ENCODE data around the gene ABCG2. TPM values are rescaled to one million over a fixed set of nuclear protein-coding genes. Genes with fewer than 3 reads are reported as not detected.

ABCG2 gene
- total RNA-seq, 1 donor = 1.1 TPM

DNA sequence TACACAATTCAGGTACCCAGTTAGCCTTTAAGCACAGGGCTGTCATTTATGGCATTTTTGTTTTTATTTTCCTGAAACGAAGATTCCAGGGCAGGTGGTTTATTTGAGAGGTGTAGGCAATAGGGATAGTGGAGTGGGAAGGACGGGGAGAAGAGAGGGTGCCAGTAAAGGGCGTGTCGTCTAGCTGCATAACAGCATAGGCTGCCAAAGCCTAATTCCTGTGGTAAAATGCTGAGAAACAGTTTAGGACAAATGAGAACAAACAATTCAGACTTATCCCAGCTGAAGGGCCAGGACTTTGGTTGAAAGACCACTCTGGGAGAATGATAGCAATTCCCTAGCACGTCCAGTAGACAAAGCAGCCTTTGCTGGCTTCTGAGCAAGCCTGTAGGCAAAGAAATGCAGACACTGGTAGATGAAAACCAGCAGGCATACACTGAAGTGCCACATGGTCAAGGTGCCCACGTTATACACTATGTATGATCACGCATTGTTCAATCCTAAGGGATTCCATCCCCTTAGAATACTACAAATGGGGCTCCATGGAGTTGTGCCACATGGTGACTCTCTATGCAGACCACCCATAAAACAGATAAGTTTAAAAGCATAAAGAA, 80.4 kb downstream of the ABCG2 start:
- DNase-seq (ENCODE audit: low read depth in 2 of 3, low spot score in 2 of 3) = no peak

DNA sequence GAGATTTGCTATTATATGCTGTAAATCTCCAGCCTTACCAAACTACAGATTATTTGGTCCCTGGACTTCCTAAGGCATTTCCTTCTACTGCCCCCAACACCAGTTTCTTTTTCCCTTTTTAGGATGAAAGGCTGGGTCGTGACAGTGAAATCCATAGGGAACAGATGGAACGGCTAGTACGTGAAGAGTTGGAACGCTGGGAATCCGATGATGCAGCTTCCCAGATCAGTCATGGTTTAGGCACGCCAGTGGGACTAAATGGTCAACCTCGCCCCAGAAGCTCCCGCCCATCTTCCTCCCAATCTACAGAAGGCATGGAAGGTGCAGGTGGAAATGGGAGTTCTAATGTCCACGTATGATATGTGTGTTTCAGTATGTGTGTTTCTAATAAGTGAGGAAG, 83.1 kb downstream of the ABCG2 start:
- DNase-seq (ENCODE audit: low read depth in 2 of 3, low spot score in 2 of 3) = no peak

DNA sequence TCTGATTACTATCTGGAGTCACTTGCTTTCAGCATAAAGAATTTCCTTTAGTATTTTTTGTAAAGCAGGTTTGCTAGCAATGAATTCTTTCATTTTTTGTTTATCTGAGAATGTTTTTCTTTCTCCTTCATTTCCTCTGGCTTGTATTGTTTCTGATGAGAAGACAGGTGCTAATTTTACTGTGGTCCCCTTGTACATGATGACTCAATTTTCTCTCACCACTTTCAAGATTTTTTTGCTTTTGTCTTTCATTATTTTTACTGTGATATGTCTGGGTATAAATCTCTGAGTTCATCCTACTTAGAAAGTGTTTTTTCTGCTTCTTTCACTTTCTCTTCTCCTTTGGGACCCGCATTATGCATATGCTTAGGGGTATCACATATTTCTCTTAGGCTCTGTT, 88.4 kb downstream of the ABCG2 start:
- no peak for DNase-seq (ENCODE audit: low read depth in 2 of 3, low spot score in 2 of 3)

DNA sequence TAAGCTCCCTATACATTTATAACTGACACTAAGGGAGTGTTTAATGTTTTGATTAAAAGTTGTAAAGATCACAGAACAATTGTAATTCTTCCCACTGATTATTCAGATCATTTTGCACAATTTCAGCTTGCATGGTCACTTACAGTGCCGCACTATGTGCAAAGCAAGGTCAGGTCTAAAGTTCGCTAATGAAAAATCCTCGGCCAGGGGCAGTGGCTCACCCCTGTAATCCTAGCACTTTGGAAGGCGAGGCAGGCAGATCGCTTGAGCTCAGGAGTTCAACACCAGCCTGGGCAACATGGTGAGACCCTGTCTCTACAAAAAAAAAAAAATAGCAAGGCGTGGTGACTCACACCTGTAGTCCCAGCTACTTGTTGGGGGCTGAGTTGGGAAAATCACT, 94.0 kb downstream of the ABCG2 start:
- DNase-seq (ENCODE audit: low read depth in 2 of 3, low spot score in 2 of 3) = no peak

DNA sequence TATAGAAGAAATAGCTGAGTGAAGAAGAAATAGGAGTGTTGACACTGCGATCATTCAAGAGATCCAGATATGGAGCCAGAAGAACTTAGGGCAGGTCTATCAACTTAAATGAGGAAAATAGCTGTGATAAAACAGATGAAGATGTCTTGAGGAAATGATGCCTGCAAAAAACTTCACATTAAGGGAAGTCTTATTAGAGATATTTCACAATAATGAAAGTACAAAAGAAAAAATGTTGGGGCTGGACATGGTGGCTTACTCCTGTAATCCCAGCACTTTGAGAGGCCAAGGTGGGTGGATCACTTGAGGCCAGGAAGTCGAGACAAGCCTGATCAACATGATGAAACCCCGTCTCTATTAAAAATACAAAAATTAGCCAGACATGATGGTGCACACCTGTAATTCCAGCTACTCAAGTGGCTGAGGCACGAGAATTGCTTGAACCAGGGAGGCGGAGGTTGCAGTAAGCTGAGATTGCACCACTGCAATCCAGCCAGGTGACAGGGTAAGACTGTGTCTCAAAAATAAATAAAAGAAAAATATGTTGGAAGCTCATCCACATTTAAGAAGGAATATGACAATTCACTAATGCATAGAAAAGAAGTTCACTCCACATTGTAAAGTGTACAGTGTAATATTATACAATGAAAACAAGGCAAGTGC, 94.7 kb downstream of the ABCG2 start:
- DNase-seq (ENCODE audit: low read depth in 2 of 3, low spot score in 2 of 3) = no peak

DNA sequence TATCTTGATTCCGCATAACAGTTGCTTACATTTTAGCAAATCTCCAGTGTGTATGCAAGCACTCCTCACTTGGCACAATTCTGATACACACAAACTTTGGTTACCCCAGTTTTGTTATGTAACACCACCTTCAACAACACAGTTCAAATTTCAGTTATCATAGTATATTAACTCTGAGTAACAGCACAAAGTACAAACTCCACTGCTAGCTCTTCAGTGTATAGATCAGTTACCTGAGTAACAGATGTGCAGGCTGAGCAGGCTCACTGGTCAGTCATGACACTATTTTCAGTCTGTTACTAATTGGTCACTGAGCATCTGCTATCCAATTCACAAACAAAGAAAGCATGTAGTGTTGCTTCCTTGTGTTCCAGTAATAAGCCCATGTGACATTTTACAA, 95.6 kb downstream of the ABCG2 start:
- no peak for DNase-seq (ENCODE audit: low read depth in 2 of 3, low spot score in 2 of 3)

DNA sequence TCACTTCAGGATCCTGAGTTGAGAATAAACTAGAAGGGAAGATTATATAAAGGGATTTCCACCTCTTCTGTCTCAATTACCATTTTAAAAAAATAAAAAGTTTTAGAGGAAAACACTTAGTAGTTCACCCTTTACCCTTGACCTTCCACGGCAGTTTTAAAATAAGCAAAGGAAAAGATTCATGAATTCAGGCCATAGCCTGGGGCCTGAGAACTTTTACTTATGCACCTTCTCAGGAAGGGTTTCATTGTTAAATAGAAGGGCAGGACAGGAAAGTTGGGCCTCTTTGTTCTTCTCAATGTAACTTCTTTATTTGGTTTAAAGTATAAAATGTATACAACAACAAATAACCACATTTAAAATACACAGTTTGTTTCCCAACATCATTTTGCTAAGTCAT, 96.1 kb downstream of the ABCG2 start:
- DNase-seq (ENCODE audit: low read depth in 2 of 3, low spot score in 2 of 3) = no peak

DNA sequence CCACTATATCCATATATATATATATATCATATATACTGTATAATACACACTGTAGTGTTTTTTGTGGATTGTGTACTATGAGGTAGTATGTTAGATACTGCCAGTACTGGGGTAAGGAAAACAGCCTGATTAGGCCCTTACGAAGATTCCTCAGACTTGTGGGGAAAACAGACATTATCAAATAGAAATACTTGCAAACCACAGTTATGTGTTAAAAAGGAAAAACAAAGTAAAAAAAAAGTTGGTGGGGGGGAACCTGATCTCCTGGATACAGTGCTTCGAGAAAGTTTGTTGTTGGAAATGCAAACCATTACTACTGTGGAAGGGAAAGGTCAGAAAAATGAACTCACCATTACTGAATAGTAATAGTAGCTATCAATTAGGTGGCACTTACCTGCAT, 98.0 kb downstream of the ABCG2 start:
- no peak for DNase-seq (ENCODE audit: low read depth in 2 of 3, low spot score in 2 of 3)

DNA sequence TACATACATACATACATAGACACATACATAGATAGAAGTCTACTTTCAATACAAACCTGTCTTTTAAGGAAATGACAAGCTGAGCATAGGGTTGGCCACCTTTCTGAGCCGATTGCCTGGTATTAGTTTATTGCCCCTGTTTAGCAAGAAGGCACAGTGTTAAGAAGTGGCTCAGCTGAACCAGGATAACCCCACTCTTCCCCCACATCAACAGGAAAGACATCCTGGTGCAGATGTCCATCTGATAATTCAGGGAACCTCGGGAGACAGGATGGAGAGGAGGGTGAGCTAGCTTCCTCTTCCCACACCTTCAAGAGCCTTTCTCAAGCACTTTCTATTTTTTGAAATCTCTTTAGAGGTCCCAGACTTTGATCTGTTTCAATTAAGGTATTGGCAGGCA, 98.7 kb downstream of the ABCG2 start:
- DNase-seq (ENCODE audit: low read depth in 2 of 3, low spot score in 2 of 3) = no peak

DNA sequence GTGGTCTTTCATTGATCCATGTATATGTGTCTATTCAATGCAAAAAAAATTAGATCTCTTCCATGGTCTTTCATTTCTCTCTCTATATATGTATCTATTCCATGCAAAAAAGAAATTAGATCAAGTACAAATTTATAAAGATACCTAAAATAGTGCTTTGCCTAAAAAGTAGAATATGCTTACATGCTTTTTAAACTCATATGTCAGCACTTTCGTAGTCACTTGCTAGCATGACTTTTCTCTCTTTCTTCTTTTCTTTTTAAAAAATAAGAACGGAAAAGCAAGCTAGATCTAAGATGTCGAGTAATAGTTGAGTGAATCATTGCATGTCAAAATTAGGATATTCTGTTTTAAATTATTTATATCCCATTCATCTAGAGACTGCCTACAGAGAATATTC, 100.1 kb downstream of the ABCG2 start:
- DNase-seq (ENCODE audit: low read depth in 2 of 3, low spot score in 2 of 3) = no peak

DNA sequence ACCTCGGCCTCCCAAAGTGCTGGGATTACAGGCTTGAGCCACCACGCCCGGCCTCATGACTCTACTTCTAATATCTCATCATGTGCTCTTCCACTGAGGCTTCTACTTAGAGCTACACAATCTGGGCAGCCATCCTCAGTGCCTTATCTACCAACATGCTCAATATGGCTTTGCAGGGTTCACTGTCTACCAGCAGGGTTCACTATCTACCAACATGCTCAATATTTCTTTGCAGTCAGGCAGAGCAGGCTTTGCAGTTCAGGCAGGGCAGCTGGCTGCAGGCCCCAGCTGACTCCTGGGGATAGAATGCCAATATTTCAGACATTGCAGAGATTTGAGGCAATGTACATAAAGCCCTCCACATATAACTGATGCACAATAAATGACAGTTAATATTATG, 103.5 kb downstream of the ABCG2 start:
- peak in 2 of 3 donors; percentile 44 to 65 for DNase-seq (ENCODE audit: low read depth in 2 of 3, low spot score in 2 of 3)

DNA sequence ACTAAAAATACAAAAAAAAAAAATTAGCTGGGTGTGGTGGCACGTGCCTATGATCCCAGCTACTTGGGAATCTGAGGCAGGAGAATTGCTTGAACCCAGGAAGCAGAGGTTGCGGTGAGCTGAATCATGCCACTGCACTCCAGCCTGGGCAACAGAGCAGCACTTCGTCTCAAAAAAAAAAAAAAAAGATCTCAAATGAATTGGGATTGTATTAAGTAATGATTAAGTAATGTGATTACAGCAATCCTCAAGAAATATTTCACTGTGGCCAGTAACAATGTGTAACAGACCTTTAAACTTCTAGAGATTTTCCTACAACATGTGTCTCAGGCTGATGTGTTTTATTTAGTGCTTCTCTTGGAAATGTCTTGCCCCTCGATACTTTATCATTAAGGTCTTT, 104.2 kb downstream of the ABCG2 start:
- DNase-seq (ENCODE audit: low read depth in 2 of 3, low spot score in 2 of 3) = no peak

DNA sequence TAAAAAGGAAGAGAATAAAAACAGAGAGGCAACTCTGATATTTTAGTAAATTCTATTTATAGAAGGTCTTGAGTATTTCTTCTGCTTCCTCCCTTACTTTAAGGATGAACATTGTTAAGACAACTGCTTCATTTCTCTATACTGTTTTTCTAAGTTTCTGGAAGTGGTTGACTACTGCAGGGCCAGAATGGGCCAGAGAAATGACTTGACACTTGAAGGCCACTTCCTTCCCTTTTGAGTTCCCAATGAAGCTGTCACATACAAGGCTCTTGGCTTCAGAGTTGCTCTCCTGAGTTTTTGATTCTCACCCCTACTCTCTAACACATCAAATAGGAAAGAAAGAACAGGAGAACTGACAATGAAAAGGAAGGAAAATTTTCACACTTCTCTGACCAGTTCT, 113.4 kb downstream of the ABCG2 start:
- DNase-seq (ENCODE audit: low read depth in 2 of 3, low spot score in 2 of 3) = no peak

DNA sequence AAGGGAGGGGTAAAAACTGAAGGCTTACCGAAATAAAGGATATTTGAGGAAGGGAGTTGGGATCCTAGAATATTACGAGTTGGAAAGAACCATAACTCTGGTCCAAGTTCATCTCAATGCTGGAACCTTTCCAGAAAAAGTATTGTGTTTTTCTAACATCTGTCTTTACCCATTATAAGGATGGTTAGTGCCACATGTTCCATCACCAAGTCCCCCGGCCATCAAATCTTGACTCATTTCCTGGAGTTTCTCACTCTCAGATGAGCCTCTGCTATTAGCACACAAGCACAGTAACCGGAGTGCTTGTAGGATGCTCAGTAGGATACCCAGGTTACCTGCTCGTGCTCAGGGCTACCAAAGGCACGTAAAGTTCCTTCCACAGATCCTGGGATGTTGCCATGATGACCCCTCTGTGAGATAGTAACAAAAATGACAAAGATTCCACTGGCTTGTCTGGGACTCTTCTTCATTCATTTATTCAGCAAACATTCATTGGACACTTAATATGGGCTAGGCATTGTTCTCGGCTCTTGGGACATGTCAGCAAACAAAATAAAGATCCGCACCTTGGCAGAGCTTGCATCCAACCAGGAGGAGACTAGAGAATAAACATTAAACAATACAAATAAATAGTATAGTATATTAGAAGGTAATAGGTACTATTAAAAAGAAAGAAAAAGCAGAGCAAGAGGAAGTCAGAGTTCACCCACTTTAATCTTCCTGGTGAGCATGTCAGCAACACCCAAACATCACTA, 114.7 kb downstream of the ABCG2 start:
- no peak for DNase-seq (ENCODE audit: low read depth in 2 of 3, low spot score in 2 of 3)

DNA sequence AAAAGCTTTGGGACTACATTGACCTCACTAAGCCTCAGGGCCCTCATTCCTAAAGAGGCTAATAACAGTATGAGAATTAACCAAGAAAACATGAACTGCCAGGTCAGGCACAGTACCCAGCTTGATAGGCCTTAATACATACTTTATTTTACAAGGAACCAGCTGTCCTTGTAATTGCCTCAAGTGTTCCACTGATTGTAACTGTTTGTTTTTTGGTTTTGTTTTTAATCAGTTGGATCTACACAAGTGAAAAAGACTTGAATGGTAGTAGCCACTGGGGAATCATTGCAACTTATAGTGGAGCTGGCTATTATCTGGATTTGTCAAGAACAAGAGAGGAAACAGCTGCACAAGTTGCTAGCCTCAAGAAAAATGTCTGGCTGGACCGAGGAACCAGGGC, 115.4 kb downstream of the ABCG2 start:
- DNase-seq (ENCODE audit: low read depth in 2 of 3, low spot score in 2 of 3) = peak in 1 of 3 donors; percentile 12

DNA sequence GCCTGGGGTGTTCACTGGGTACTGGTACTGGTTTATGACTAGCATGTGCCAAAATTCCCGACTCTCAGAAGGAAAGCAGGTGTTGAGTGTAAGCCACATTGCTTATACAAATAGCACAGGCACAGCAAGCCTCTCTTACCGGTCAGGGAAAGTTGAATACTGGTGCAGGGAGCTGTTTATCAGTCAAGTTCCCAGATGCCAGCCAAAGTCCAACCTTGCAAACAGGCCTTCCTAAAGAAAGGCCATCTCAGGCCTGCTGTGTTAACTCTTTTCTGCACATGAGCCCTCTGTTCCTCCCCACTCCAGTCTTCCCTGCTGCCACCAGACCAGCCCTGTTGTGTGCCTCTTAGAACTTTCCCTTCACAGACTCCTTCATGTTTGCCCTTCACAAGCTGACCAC, 116.8 kb downstream of the ABCG2 start:
- no peak for DNase-seq (ENCODE audit: low read depth in 2 of 3, low spot score in 2 of 3)

DNA sequence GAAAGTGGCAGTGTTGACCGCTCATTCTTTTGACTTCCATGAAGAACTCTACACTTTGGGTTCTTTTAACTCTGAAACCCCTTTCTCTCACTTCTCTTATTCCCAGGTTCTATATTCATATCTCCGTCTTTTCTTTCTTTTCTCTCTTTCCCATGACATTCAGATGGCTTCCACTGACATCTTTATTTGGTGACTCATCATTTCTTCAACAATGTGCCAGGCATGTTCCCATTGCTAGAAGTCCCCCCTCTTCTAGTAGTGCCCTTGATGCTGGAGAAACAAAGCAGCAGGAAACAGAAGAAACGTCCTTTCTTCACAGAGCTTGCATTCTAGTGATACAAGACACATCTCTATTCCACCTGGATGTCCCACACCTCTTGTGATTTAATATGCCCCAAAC, 117.7 kb downstream of the ABCG2 start:
- no peak for DNase-seq (ENCODE audit: low read depth in 2 of 3, low spot score in 2 of 3)

Small RNA genes within 50 kb of the gene (small RNA-seq; reads per million reads assigned to genes)
- gene RNU6-818P (not detected), gene RNU6ATAC31P (not detected)

Other genes with a start within 250 kb of the ABCG2 start
- 2.2 TPM for gene SPP1, start 182.9 kb downstream of the ABCG2 start, total RNA-seq
- gene PKD2, start 151.0 kb downstream of the ABCG2 start, total RNA-seq = 27.7 TPM
- 33.9 TPM for gene PPM1K, start 125.9 kb upstream of the ABCG2 start, total RNA-seq
- 21.0 TPM for gene HERC6, start 220.2 kb upstream of the ABCG2 start, total RNA-seq